OCI-LY7 (cell line): ENCODE data around the gene VKORC1L1. TPM values are rescaled to one million over a fixed set of nuclear protein-coding genes. Genes with fewer than 3 reads are reported as not detected.
"Not testable (repeated sequence)": the region's sequence is repeated elsewhere in the genome, so short reads cannot be mapped to it uniquely, and the experiment has no call there.

Experiments used
- BruUV-seq: library from RNA; stranded (reverse); fragments of 400-500 nt; replicated peaks from 2 replicates; lab custom pipeline; 2021; lab: Mats Ljungman, UMichigan
- CTCF ChIA-PET: fragments of 300-600 bp; sonication (Branson Sonifier 250); formaldehyde crosslinking; loops from one replicate; lab custom pipeline; 2022; ENCODE audit warnings: antibody characterized with exemption; ENCODE audit not compliant: unreplicated experiment; lab: Charles Lee
- POLR2A ChIA-PET: fragments of 300-600 bp; sonication (Branson Sonifier 250); formaldehyde crosslinking; loops from one replicate; lab custom pipeline; 2022; ENCODE audit warnings: antibody characterized with exemption; lab: Charles Lee
- DNase-seq: peaks from one replicate; pipeline ENCODE4 v3.0.0-alpha.2; 2015; ENCODE audit warnings: low spot score
- H2AFZ ChIP-seq: fragments of 200-600 bp; sonication (generic), shearing (Covaris generic); 2 replicates; pipeline ENCODE4 v1.6.1; 2014; ENCODE audit warnings: mild to moderate bottlenecking, antibody characterized with exemption, low read length, moderate library complexity
- H3K27ac ChIP-seq: fragments of 200-600 bp; sonication (generic); 2 replicates; pipeline ENCODE4 v1.5.1; 2014; ENCODE audit warnings: mixed run types, low read depth, mild to moderate bottlenecking, moderate library complexity, low read length, inconsistent platforms; ENCODE audit not compliant: poor library complexity, severe bottlenecking
- H3K36me3 ChIP-seq: fragments of 200-600 bp; sonication (generic); 2 replicates; pipeline ENCODE4 v1.6.1; 2014; ENCODE audit warnings: mild to moderate bottlenecking, antibody characterized with exemption, low read length, moderate library complexity, mixed read lengths; ENCODE audit not compliant: insufficient read depth
- H3K4me1 ChIP-seq: fragments of 200-600 bp; sonication (generic); 2 replicates; pipeline ENCODE4 v1.5.1; 2014; ENCODE audit warnings: mild to moderate bottlenecking, low read length; ENCODE audit not compliant: insufficient read depth, poor library complexity, severe bottlenecking
- H3K4me2 ChIP-seq: fragments of 200-600 bp; sonication (generic); 2 replicates; pipeline ENCODE4 v1.6.1; 2014; ENCODE audit warnings: mild to moderate bottlenecking, low read length
- H3K4me3 ChIP-seq: fragments of 200-600 bp; sonication (generic); 2 replicates; pipeline ENCODE4 v1.5.1; 2014; ENCODE audit warnings: mild to moderate bottlenecking, low read depth, low read length; ENCODE audit not compliant: poor library complexity, severe bottlenecking
- H3K79me2 ChIP-seq: fragments of 200-600 bp; sonication (generic); 2 replicates; pipeline ENCODE4 v1.6.1; 2016; ENCODE audit warnings: low read depth, mild to moderate bottlenecking, low read length, moderate library complexity, mixed read lengths; ENCODE audit not compliant: insufficient read depth
- H3K9me2 ChIP-seq: fragments of 200-600 bp; sonication (generic); 2 replicates; pipeline ENCODE4 v1.6.1; 2016; ENCODE audit warnings: mild to moderate bottlenecking, low read length, mixed read lengths; ENCODE audit not compliant: insufficient read depth
- H3K9me3 ChIP-seq: fragments of 200-600 bp; sonication (generic); 2 replicates; pipeline ENCODE4 v1.6.1; 2014; ENCODE audit warnings: mild to moderate bottlenecking, mixed run types, low read length, mixed read lengths
- H4K20me1 ChIP-seq: fragments of 200-600 bp; sonication (generic); 2 replicates; pipeline ENCODE4 v1.6.1; 2014; ENCODE audit warnings: mild to moderate bottlenecking, antibody characterized with exemption, low read length, moderate library complexity, mixed read lengths; ENCODE audit not compliant: insufficient read depth
- CTCF ChIP-seq: fragments of 200-600 bp; sonication (generic); conservative IDR thresholded peaks from 2 replicates; pipeline ENCODE4 v1.5.1; 2014; ENCODE audit warnings: mild to moderate bottlenecking, antibody characterized with exemption, low read length, moderate library complexity, mixed read lengths
- EZH2phosphoT487 ChIP-seq: fragments of 200-600 bp; sonication (generic); IDR thresholded peaks from 2 replicates; pipeline ENCODE4 v1.6.1; 2018; ENCODE audit warnings: low read depth, borderline replicate concordance, mild to moderate bottlenecking, mixed run types, antibody characterized with exemption, low read length, moderate library complexity, mixed read lengths
- intact Hi-C: fragments of 100-400 bp; cut with micrococcal nuclease; formaldehyde crosslinking; loops from one replicate; pipeline ENCODE4 v1.10.0; 2022; ENCODE audit not compliant: unreplicated experiment
- total RNA-seq, 2 experiments: library from RNA; depleted of rRNA in 1 of 2; stranded (reverse); fragments of >200 nt in 1 of 2; shearing (Covaris generic) in 1 of 2; gene quantifications; 2 replicates each; pipeline ENCODE4 v1.2.3, GENCODE V29; 2014 to 2022

Gene VKORC1L1
- total RNA-seq, 2 experiments from 2014 or later, result 17.4 to 31.9 TPM

GRCh38 chr7:65888434-65889156 lies 15.7 kb downstream of the VKORC1L1 start:
- BruUV-seq, H3K4me1 ChIP-seq, intact Hi-C loops, H3K4me3 ChIP-seq, CTCF ChIA-PET, H3K9me2 ChIP-seq, H3K4me2 ChIP-seq, H3K9me3 ChIP-seq, H4K20me1 ChIP-seq, DNase-seq, H3K27ac ChIP-seq, POLR2A ChIA-PET, H2AFZ ChIP-seq: not testable (repeated sequence)
- Histone ChIP-seq H3K79me2 (peaks cover 58% of the 10 kb centered on the region; the same call in 1 of the 2 replicates), H3K36me3 (peaks cover 81% of the 10 kb centered on the region)

- H3K9me2 ChIP-seq, intact Hi-C loops, H4K20me1 ChIP-seq, H2AFZ ChIP-seq, BruUV-seq, POLR2A ChIA-PET, H3K9me3 ChIP-seq, H3K4me2 ChIP-seq, CTCF ChIA-PET, H3K4me3 ChIP-seq, DNase-seq, H3K27ac ChIP-seq, H3K4me1 ChIP-seq: not testable (repeated sequence)
- Histone ChIP-seq H3K79me2 (peaks cover 47% of the 10 kb centered on the region; the same call in 1 of the 2 replicates), H3K36me3 (peaks cover 80% of the 10 kb centered on the region)
Observed at GRCh38 chr7:65889722-65890121, 16.8 kb downstream of the VKORC1L1 start.

GRCh38 chr7:65892161-65892560 lies 19.3 kb downstream of the VKORC1L1 start:
- ChIA-PET POLR2A (no interaction called here), CTCF (no interaction called here)
- Histone ChIP-seq H3K9me3 (no peaks in the 10 kb centered on the region), H3K4me3 (no peak overlapping the region), H3K9me2 (no peaks in the 10 kb centered on the region), H3K36me3 (peaks cover 66% of the 10 kb centered on the region), H3K4me1 (no peaks in the 10 kb centered on the region), H4K20me1 (no peaks in the 10 kb centered on the region), H3K79me2 (peaks cover 34% of the 10 kb centered on the region; the same call in 1 of the 2 replicates), H3K27ac (no peak overlapping the region), H2AFZ (no peak overlapping the region), H3K4me2 (no peak overlapping the region)
- no TSS peak for BruUV-seq
- intact Hi-C loops, result no loop called here
- DNase-seq, result no peak
- TF ChIP-seq EZH2phosphoT487 (no peak), CTCF (no peak)
